Liver (tissue), 3 donors: Measurements from ENCODE around the gene SLC25A22.

Experiments used
- ATF3 ChIP-seq: IDR thresholded peaks from 2 replicates; pipeline ENCODE4 v1.6.1; 2016; ENCODE audit warnings: antibody characterized with exemption
- CTCF ChIP-seq: fragments of 150-350 bp; IDR thresholded peaks from 2 replicates; pipeline ENCODE4 v1.5.1; 2017; ENCODE audit warnings: improper control_type of control experiment, low read depth, low read length; ENCODE audit not compliant: missing input control
- EGR1 ChIP-seq, 2 donors: IDR thresholded peaks; 2 replicates each; pipeline ENCODE4 v1.6.1; 2016 to 2018; ENCODE audit warnings: antibody characterized with exemption in 2 of 2, low read depth in 2 of 2
- MAX ChIP-seq: IDR thresholded peaks from 2 replicates; pipeline ENCODE4 v1.6.1; 2016; ENCODE audit warnings: antibody characterized with exemption
- REST ChIP-seq: IDR thresholded peaks from 2 replicates; pipeline ENCODE4 v1.6.1; 2016; ENCODE audit warnings: antibody characterized with exemption, mild to moderate bottlenecking
- YY1 ChIP-seq: IDR thresholded peaks from 2 replicates; pipeline ENCODE4 v1.6.1; 2016; ENCODE audit warnings: antibody characterized with exemption, mild to moderate bottlenecking
- donor health status: healthy.
- donor health status: healthy.

- TF ChIP-seq ATF3 (no peak), CTCF (no peak), MAX (no peak), REST (no peak), YY1 (no peak), EGR1 (IDR thresholded peaks at IDR 0.05; ENCODE audit: low read depth in 2 of 2) (no peak)
Measured at GRCh38 chr11:794013-794765, 3.9 kb downstream of the SLC25A22 start.
